SK-N-SH treated with all-trans-retinoic acid at 6 μM for 48 hours (cell line): ENCODE measurements around the gene KCNC3.

Source experiments
- ATAC-seq: fragments of 200-7000 bp; cut with Tn5 transposase; 3 replicates; pipeline ENCODE4 v1.9.1; 2020; ENCODE audit warnings: mild to moderate bottlenecking, moderate library complexity
- BACH2 ChIP-seq: fragments of 250-450 bp; sonication (Bioruptor Pico); IDR thresholded peaks from 2 replicates; pipeline ENCODE4 v1.9.0; 2021; ENCODE audit warnings: mild to moderate bottlenecking, borderline replicate concordance
- CSDC2 ChIP-seq: fragments of 250-450 bp; sonication (Bioruptor Pico); IDR thresholded peaks from 2 replicates; pipeline ENCODE4 v1.5.0; 2020; ENCODE audit warnings: mild to moderate bottlenecking, moderate library complexity
- CSRNP3 ChIP-seq: fragments of 250-450 bp; sonication (Bioruptor Pico); IDR thresholded peaks from 2 replicates; pipeline ENCODE4 v1.5.1; 2021; ENCODE audit warnings: mild to moderate bottlenecking, moderate library complexity
- ESRRG ChIP-seq: fragments of 250-450 bp; sonication (Bioruptor Pico); IDR thresholded peaks from 2 replicates; pipeline ENCODE4 v1.6.1; 2021; ENCODE audit warnings: mild to moderate bottlenecking
- GLIS3 ChIP-seq: fragments of 250-450 bp; sonication (Bioruptor Pico); IDR thresholded peaks from 2 replicates; pipeline ENCODE4 v1.5.0; 2020; ENCODE audit warnings: mild to moderate bottlenecking, moderate library complexity
- ISL1 ChIP-seq: fragments of 250-450 bp; sonication (Bioruptor Pico); IDR thresholded peaks from 2 replicates; pipeline ENCODE4 v2.1.2; 2022; ENCODE audit warnings: mild to moderate bottlenecking, moderate library complexity
- OSR1 ChIP-seq: fragments of 250-450 bp; sonication (Bioruptor Pico); IDR thresholded peaks from 2 replicates; pipeline ENCODE4 v1.8.0; 2022; ENCODE audit warnings: moderate library complexity, mild to moderate bottlenecking, inconsistent platforms
- RARB ChIP-seq: fragments of 250-450 bp; sonication (Bioruptor Pico); IDR thresholded peaks from 2 replicates; pipeline ENCODE4 v1.8.0; 2021; ENCODE audit warnings: mild to moderate bottlenecking, moderate library complexity
- SNAI2 ChIP-seq: fragments of 250-450 bp; sonication (Bioruptor Pico); IDR thresholded peaks from 2 replicates; pipeline ENCODE4 v1.5.0; 2020; ENCODE audit warnings: mild to moderate bottlenecking, moderate library complexity
- TCF4 ChIP-seq: fragments of 250-450 bp; sonication (Bioruptor Pico); IDR thresholded peaks from 2 replicates; pipeline ENCODE4 v1.8.0; 2021; ENCODE audit warnings: mild to moderate bottlenecking, moderate library complexity, borderline replicate concordance
- TOX ChIP-seq: fragments of 250-450 bp; sonication (Bioruptor Pico); IDR thresholded peaks from 2 replicates; pipeline ENCODE4 v1.8.0; 2021; ENCODE audit warnings: mild to moderate bottlenecking, moderate library complexity, borderline replicate concordance
- TSHZ2 ChIP-seq: fragments of 250-450 bp; sonication (Bioruptor Pico); IDR thresholded peaks from 2 replicates; pipeline ENCODE4 v1.5.0; 2020; ENCODE audit warnings: mild to moderate bottlenecking, moderate library complexity
- ZC3H10 ChIP-seq: fragments of 250-450 bp; sonication (Bioruptor Pico); IDR thresholded peaks from 2 replicates; pipeline ENCODE4 v1.5.1; 2021; ENCODE audit warnings: mild to moderate bottlenecking, moderate library complexity
- ZFP3 ChIP-seq: fragments of 250-450 bp; sonication (Bioruptor Pico); IDR thresholded peaks from 2 replicates; pipeline ENCODE4 v1.5.0; 2020; ENCODE audit warnings: mild to moderate bottlenecking, moderate library complexity
- ZFP30 ChIP-seq: fragments of 450-650 bp; formaldehyde crosslinking; IDR thresholded peaks from 2 replicates; pipeline ENCODE4 v1.5.0; 2022; ENCODE audit warnings: mild to moderate bottlenecking, moderate library complexity
- ZNF565 ChIP-seq: fragments of 450-650 bp; formaldehyde crosslinking; conservative IDR thresholded peaks from 2 replicates; pipeline ENCODE4 v1.5.0; 2020; ENCODE audit warnings: low read depth, mild to moderate bottlenecking, moderate library complexity
- ZNF70 ChIP-seq: fragments of 450-650 bp; formaldehyde crosslinking; IDR thresholded peaks from 2 replicates; pipeline ENCODE4 v1.5.0; 2020; ENCODE audit warnings: mild to moderate bottlenecking, moderate library complexity
- ZNF8 ChIP-seq: fragments of 450-650 bp; formaldehyde crosslinking; IDR thresholded peaks from 2 replicates; pipeline ENCODE4 v1.5.0; 2020; ENCODE audit warnings: mild to moderate bottlenecking, moderate library complexity
- TF ChIP-seq, protein P1 (sequence below): fragments of 250-450 bp; sonication (Bioruptor Pico); IDR thresholded peaks from 2 replicates; pipeline ENCODE4 v1.5.1; 2020; ENCODE audit warnings: low read depth, mild to moderate bottlenecking, moderate library complexity
- TF ChIP-seq, protein P2 (sequence below): fragments of 250-450 bp; sonication (Bioruptor Pico); IDR thresholded peaks from 2 replicates; pipeline ENCODE4 v1.8.0; 2020; ENCODE audit warnings: mild to moderate bottlenecking, moderate library complexity, borderline replicate concordance

The KCNC3 gene

GRCh38 chr19:50276370-50277063 lies 52.7 kb downstream of the KCNC3 start:
- no peak for TF ChIP-seq ZFP30 (CRISPR knock-in tag)
- TF ChIP-seq ZFP3 (CRISPR knock-in tag): peak; percentile 94
- ATAC-seq: no peak

DNA sequence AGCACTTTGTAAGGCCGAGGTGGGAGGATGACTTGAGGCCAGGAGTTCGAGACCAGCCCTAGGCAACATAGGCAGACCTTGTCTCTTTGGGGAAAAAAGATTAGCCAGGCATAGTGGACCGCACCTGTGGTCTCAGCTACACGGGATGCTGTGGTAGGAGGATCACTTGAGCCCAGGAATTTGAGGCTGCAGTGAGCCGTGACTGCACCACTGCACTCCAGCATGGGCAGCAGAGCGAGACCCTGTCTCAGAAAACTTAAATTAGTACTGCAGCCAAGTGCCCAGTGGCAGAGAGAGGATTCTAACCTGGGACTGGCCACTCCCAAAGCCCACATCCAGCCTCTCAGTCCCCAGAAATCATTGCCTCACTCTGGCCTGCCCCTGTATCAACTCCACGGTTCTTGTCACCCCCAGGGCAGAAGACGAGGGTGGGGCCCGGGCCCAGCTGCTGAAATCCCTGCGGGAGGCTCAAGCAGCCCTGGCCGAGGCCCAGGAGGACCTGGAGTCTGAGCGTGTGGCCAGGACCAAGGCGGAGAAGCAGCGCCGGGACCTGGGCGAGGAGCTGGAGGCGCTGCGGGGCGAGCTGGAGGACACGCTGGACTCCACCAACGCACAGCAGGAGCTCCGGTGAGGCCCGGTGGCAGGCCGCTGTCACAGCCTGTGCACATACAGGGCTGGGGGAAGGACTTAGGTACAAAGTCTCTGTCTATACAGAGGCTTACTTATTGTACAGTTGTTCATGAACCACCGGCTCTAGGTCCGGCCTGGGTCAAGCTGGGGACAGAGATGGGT lies 53.4 kb downstream of the KCNC3 start:
- TF ChIP-seq TCF4 (CRISPR knock-in tag) (no peak), BACH2 (CRISPR knock-in tag) (no peak), ZNF70 (CRISPR knock-in tag) (no peak), CSRNP3 (CRISPR knock-in tag) (no peak), CSDC2 (CRISPR knock-in tag) (no peak), TSHZ2 (CRISPR knock-in tag) (no peak), TOX (CRISPR knock-in tag) (no peak), RARB (CRISPR knock-in tag) (no peak), GLIS3 (CRISPR knock-in tag) (no peak), ZFP3 (CRISPR knock-in tag) (no peak), ZNF8 (CRISPR knock-in tag) (no peak)
- TF ChIP-seq, protein P1, sequence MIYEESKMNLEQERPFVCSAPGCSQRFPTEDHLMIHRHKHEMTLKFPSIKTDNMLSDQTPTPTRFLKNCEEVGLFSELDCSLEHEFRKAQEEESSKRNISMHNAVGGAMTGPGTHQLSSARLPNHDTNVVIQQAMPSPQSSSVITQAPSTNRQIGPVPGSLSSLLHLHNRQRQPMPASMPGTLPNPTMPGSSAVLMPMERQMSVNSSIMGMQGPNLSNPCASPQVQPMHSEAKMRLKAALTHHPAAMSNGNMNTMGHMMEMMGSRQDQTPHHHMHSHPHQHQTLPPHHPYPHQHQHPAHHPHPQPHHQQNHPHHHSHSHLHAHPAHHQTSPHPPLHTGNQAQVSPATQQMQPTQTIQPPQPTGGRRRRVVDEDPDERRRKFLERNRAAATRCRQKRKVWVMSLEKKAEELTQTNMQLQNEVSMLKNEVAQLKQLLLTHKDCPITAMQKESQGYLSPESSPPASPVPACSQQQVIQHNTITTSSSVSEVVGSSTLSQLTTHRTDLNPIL (CRISPR knock-in tag): no peak
- TF ChIP-seq, protein P2, sequence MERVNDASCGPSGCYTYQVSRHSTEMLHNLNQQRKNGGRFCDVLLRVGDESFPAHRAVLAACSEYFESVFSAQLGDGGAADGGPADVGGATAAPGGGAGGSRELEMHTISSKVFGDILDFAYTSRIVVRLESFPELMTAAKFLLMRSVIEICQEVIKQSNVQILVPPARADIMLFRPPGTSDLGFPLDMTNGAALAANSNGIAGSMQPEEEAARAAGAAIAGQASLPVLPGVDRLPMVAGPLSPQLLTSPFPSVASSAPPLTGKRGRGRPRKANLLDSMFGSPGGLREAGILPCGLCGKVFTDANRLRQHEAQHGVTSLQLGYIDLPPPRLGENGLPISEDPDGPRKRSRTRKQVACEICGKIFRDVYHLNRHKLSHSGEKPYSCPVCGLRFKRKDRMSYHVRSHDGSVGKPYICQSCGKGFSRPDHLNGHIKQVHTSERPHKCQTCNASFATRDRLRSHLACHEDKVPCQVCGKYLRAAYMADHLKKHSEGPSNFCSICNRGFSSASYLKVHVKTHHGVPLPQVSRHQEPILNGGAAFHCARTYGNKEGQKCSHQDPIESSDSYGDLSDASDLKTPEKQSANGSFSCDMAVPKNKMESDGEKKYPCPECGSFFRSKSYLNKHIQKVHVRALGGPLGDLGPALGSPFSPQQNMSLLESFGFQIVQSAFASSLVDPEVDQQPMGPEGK (CRISPR knock-in tag): no peak
- no peak; the same call in 2 of the 3 replicates for ATAC-seq

DNA sequence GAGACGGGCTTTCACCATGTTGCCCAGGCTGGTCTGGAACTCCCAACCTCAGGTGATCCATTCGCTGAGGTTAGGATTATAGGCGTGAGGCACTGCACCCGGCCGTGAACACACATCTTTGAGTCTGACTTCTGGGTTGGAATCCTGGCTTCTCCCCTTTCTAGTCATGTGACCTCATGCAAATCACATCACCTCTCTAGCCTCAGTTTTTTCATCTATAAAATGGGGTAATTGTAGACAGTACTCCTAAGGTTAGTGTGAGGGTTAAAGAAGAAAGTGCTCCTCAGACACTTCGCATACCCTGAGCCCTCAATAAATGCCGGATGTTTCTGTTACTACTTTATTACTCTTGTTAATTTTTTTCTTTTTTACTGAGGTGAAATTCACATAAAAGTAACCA lies 55.4 kb downstream of the KCNC3 start:
- no peak for ATAC-seq
- no peak for TF ChIP-seq TOX (CRISPR knock-in tag)
- TF ChIP-seq ZNF565: no peak
- TF ChIP-seq ZFP3 (CRISPR knock-in tag): no peak
- TF ChIP-seq ZC3H10 (CRISPR knock-in tag): no peak
- no peak for TF ChIP-seq ZFP30 (CRISPR knock-in tag)
- no peak for TF ChIP-seq TCF4 (CRISPR knock-in tag)
- no peak for TF ChIP-seq TSHZ2 (CRISPR knock-in tag)
- no peak for TF ChIP-seq RARB (CRISPR knock-in tag)
- TF ChIP-seq OSR1 (CRISPR knock-in tag): no peak
- TF ChIP-seq, protein P2 (CRISPR knock-in tag): no peak
- TF ChIP-seq, protein P1 (CRISPR knock-in tag): no peak
- TF ChIP-seq ZNF70 (CRISPR knock-in tag): no peak
- no peak for TF ChIP-seq ESRRG (CRISPR knock-in tag)
- TF ChIP-seq ISL1: no peak
- TF ChIP-seq SNAI2: no peak
- no peak for TF ChIP-seq CSDC2 (CRISPR knock-in tag)
